Stomach (tissue), 4 donors: ENCODE measurements around the gene CHURC1.

Experiments
- CTCF ChIP-seq, 7 experiments: fragments of 450-650 bp in 4 of 7; fragments of 200-600 bp in 3 of 7; sonication (generic) in 3 of 7; IDR thresholded peaks; one replicate each; pipeline ENCODE4 v1.5.1; 2016 to 2019; ENCODE audit warnings: antibody characterized with exemption in 7 of 7, control low read depth in 2 of 7, mild to moderate bottlenecking in 1 of 7
- EP300 ChIP-seq: sonication (generic); formaldehyde crosslinking; IDR thresholded peaks from one replicate; pipeline ENCODE4 v1.6.1; 2017; ENCODE audit warnings: antibody characterized with exemption
- POLR2A ChIP-seq, 4 donors: fragments of 450-650 bp; IDR thresholded peaks; one replicate each; pipeline ENCODE4 v1.6.1; 2016; ENCODE audit warnings: antibody characterized with exemption in 4 of 4, control low read depth in 2 of 4, mild to moderate bottlenecking in 1 of 4, moderate library complexity in 1 of 4
- POLR2AphosphoS5 ChIP-seq, 3 donors: sonication (generic); formaldehyde crosslinking; IDR thresholded peaks; one replicate each; pipeline ENCODE4 v1.6.1; 2016; ENCODE audit warnings: antibody characterized with exemption in 3 of 3

- TF ChIP-seq POLR2A (IDR thresholded peaks at IDR 0.05) (no peak), POLR2AphosphoS5 (IDR thresholded peaks at IDR 0.05) (no peak), CTCF (IDR thresholded peaks at IDR 0.05) (no peak), EP300 (no peak)
Measured at GRCh38 chr14:64940336-64940910, 26.2 kb downstream of the CHURC1 start.
